Tibial nerve (tissue), 4 donors: ENCODE measurements around the gene LMOD3.

Experiments
- CTCF ChIP-seq, 5 experiments: fragments of 200-600 bp in 3 of 5; fragments of 450-650 bp in 2 of 5; sonication (generic) in 3 of 5; IDR thresholded peaks; one replicate each; pipeline ENCODE4 v1.5.1; 2016 to 2019; ENCODE audit warnings: antibody characterized with exemption in 5 of 5, mild to moderate bottlenecking in 3 of 5, moderate library complexity in 2 of 5
- EP300 ChIP-seq, 2 donors: sonication (generic); formaldehyde crosslinking; IDR thresholded peaks; one replicate each; pipeline ENCODE4 v1.6.1; 2017; ENCODE audit warnings: antibody characterized with exemption in 2 of 2, mild to moderate bottlenecking in 1 of 2
- POLR2A ChIP-seq, 2 donors: fragments of 450-650 bp; IDR thresholded peaks; one replicate each; pipeline ENCODE4 v1.6.1; 2017; ENCODE audit warnings: antibody characterized with exemption in 2 of 2, mild to moderate bottlenecking in 2 of 2, moderate library complexity in 2 of 2

GRCh38 chr3:69172058-69172457, 49.7 kb upstream of the LMOD3 start:
- TF ChIP-seq CTCF (IDR thresholded peaks at IDR 0.05) = no peak
- no peak for TF ChIP-seq POLR2A (IDR thresholded peaks at IDR 0.05)
- TF ChIP-seq EP300 (IDR thresholded peaks at IDR 0.05) = no peak
